ENCODE measurements around the gene WFDC5. TPM values are rescaled to one million over a fixed set of nuclear protein-coding genes. Genes with fewer than 3 reads are reported as not detected.
"Not testable (repeated sequence)": the region's sequence is repeated elsewhere in the genome, so short reads cannot be mapped to it uniquely, and the experiment has no call there.

The WFDC5 gene, protein sequence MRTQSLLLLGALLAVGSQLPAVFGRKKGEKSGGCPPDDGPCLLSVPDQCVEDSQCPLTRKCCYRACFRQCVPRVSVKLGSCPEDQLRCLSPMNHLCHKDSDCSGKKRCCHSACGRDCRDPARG
- polyA plus RNA-seq (2013, experiment 1 of 2) = not detected
- not detected for polyA plus RNA-seq (2013, experiment 2 of 2)

DNA sequence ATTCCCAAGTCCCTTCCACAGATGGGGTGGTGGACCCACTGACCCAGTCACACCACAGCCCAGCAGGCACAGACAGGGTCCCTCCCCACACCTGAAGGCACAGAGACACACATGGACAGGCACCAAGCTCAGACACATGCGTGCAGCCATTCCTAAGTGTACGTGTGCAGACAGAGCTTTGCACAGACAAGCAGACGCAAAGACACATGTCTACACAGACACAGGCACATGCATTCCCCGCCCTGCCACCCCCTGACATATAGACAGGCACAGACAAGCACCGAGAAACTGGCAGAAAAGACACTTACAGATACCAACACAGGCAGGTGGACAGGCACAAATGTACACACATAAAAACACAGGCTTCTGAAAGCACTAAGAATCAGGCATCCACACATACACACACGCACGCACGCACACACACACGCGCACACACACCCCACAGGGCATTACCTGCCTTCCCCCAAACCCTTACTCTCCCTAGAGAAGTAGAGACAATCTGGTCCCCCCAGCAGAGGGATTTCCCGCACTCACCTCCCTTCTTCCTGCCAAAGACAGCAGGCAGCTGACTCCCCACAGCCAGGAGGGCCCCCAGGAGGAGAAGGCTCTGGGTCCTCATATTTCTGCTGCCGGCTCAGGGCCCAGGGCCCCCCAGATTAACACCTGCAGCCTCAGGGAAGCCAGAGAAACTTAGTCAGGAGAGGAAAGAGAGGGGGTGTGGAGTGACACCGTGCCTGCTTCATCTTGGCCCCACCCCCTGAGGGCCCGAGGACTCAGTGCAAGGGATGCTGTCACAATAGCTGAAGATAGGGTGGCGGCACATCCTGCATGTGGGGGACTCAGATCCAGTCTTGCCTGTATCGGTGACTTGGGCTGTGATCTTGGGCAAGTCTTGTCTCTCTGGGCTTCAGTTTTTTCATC, at the start of gene WFDC5:
TSS of gene WFDC5 (minus strand) at position 710 of the 921 bp plus-strand sequence. CDS start at position 619, 91 bp downstream.
- no peaks in the 10 kb centered on the region for H3K36me3 ChIP-seq (ENCODE audit: control insufficient read depth, insufficient read depth, low read length)
- H3K4me1 ChIP-seq (ENCODE audit: control insufficient read depth, insufficient read depth, low read length, poor library complexity, severe bottlenecking) = no peaks in the 10 kb centered on the region
- WGBS, 2 experiments (ENCODE audit: insufficient coverage in 2 of 2) = 66 to 70% methylated on average over 10 to 15 of the region's 16 CpGs
- H3K9me3 ChIP-seq (ENCODE audit: control insufficient read depth, low read length) = no peaks in the 10 kb centered on the region
- H3K4me3 ChIP-seq (ENCODE audit: extremely low read depth, insufficient read depth, low read length, poor library complexity, severe bottlenecking) = no peak within 1 kb of the TSS
- no peak within 1 kb of the TSS for H3K27ac ChIP-seq (ENCODE audit: low read depth, low read length, severe bottlenecking)

DNA sequence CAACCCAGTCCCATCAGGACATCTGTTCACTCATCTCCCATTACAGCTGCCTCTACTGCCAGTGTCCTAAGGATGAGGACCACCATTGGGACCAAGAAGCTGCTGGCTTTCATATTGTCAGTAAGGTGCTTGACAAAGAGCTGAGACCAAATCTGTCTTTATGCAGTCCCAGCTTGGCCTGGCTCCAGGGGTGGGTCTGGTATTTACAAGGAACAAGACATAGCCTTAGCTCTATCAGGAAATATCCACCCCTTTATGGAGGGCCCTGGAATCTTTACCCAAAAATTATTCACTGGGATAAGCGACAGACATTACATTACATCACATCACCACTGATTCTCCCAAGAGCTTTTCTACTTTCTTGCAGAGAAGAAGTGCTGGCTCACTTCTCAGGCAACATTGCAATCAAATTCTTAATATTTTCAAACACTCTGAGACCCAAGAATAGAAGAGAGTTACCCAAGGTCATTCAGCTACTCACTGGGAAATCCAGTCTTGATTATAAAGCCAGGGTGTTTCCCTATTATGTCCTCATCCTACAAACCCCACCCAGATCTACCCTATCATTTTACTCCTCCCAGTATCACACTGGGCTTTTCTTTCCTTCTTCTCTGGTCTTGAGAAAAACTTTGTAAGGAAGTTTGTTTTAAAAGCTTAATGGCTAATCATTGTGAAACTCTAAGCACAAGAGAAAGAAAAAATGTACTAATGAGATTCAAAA, 48.3 kb upstream of the WFDC5 start:
- no peaks in the 10 kb centered on the region for H3K4me1 ChIP-seq (ENCODE audit: control insufficient read depth, insufficient read depth, low read length, poor library complexity, severe bottlenecking)
- H3K4me3 ChIP-seq (ENCODE audit: extremely low read depth, insufficient read depth, low read length, poor library complexity, severe bottlenecking) = no peak overlapping the region
- no peaks in the 10 kb centered on the region for H3K36me3 ChIP-seq (ENCODE audit: control insufficient read depth, insufficient read depth, low read length)
- H3K9me3 ChIP-seq (ENCODE audit: control insufficient read depth, low read length) = peaks cover 6% of the 10 kb centered on the region
- 78 to 88% methylated on average over 1 of the region's 1 CpG for WGBS, 2 experiments (ENCODE audit: insufficient coverage in 2 of 2)
- H3K27ac ChIP-seq (ENCODE audit: low read depth, low read length, severe bottlenecking) = no peak overlapping the region

DNA sequence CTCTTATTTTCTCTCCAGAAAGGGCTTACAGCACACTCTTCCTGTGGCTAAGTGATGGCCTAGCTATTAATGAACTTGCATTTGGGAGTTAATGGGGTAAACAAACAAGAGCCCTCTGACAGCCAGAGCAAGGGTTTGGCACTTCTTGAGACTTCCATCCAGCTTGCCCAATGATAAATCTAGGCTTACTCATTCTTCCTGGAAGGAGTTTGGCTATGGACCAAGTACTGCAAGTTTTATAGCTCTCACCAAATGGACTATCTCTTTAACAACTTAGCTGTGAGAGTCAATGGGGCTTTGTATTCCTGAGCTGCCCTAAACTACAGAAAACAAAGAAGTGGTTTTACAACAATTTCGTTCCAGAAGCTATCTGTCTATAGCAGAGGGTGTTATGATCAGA, 43.0 kb upstream of the WFDC5 start:
- H3K9me3 ChIP-seq (ENCODE audit: control insufficient read depth, low read length) = peaks cover 14% of the 10 kb centered on the region
- no peak overlapping the region for H3K27ac ChIP-seq (ENCODE audit: low read depth, low read length, severe bottlenecking)
- WGBS, 2 experiments (ENCODE audit: insufficient coverage in 2 of 2) = 50 to 67% methylated on average over 1 of the region's 1 CpG
- H3K4me3 ChIP-seq (ENCODE audit: extremely low read depth, insufficient read depth, low read length, poor library complexity, severe bottlenecking) = no peak overlapping the region
- H3K36me3 ChIP-seq (ENCODE audit: control insufficient read depth, insufficient read depth, low read length) = no peaks in the 10 kb centered on the region
- no peaks in the 10 kb centered on the region for H3K4me1 ChIP-seq (ENCODE audit: control insufficient read depth, insufficient read depth, low read length, poor library complexity, severe bottlenecking)

DNA sequence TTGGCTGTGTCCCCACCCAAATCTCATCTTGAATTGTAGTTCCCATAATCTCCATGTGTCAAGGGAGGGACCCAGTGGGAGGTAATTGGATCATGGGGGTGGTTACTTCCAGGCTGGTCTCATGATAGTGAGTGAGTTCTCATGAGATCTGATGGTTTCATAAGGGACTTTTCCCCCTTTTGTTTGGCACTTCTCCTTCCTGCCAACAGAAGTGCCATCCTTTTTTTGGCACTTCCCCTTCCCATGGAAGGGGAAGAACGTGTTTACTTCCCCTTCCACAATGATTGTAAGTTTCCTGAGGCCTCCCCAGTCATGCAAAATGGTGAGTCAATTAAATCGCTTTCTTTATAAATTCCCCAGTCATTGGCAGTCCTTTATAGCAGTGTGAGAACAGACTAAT, 41.7 kb upstream of the WFDC5 start:
- H3K4me1 ChIP-seq (ENCODE audit: control insufficient read depth, insufficient read depth, low read length, poor library complexity, severe bottlenecking) = no peaks in the 10 kb centered on the region
- no peaks in the 10 kb centered on the region for H3K36me3 ChIP-seq (ENCODE audit: control insufficient read depth, insufficient read depth, low read length)
- no peak overlapping the region for H3K4me3 ChIP-seq (ENCODE audit: extremely low read depth, insufficient read depth, low read length, poor library complexity, severe bottlenecking)
- H3K27ac ChIP-seq (ENCODE audit: low read depth, low read length, severe bottlenecking) = no peak overlapping the region
- H3K9me3 ChIP-seq (ENCODE audit: control insufficient read depth, low read length) = peaks cover 14% of the 10 kb centered on the region
- WGBS, 2 experiments (ENCODE audit: insufficient coverage in 2 of 2) = 50 to 67% methylated on average over 1 of the region's 2 CpGs

DNA sequence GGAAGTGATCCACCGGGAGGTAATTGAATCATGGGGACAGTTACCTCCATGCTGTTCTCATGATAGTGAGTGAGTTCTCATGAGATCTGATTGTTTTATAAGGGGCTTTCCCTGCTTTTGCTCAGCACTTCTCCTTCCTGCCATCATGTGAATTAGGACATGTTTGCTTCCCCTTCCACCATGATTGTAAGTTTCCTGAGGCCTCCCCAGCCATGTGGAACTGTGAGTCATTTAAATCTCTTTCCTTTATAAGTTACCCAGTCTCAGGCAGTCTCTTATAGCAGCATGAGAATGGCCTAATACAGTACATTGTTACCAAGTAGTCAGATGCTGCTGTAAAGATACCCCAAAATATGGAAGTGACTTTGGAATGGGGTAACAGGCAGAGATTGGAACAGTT, 39.8 kb upstream of the WFDC5 start:
- not testable (repeated sequence) for H3K4me3 ChIP-seq (ENCODE audit: extremely low read depth, insufficient read depth, low read length, poor library complexity, severe bottlenecking); H3K36me3 ChIP-seq (ENCODE audit: control insufficient read depth, insufficient read depth, low read length); H3K4me1 ChIP-seq (ENCODE audit: control insufficient read depth, insufficient read depth, low read length, poor library complexity, severe bottlenecking); H3K27ac ChIP-seq (ENCODE audit: low read depth, low read length, severe bottlenecking)
- H3K9me3 ChIP-seq (ENCODE audit: control insufficient read depth, low read length) = peaks cover 14% of the 10 kb centered on the region
- no CpG with 5 or more reads among the region's 1 CpG for WGBS, 2 experiments (ENCODE audit: insufficient coverage in 2 of 2)

DNA sequence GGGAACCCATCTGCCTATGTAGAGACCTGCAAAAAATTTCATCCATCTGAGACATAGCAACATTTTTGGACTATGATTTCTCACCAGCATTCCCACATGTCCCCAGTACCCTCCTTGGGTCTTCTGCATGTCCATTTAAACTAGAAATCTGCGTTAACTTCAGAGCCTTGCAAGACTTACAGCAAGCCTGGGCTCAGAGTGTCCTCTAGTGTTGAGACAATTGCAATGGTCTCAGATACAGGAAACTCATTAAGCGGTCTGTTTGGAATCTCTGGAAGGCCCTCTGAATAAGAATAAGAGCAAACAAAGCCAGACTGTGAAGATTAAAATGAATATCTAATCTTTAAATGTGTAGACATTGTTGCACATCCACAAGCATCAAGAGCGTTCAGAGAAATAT, 39.2 kb upstream of the WFDC5 start:
- no peak overlapping the region for H3K27ac ChIP-seq (ENCODE audit: low read depth, low read length, severe bottlenecking)
- H3K4me3 ChIP-seq (ENCODE audit: extremely low read depth, insufficient read depth, low read length, poor library complexity, severe bottlenecking) = no peak overlapping the region
- H3K36me3 ChIP-seq (ENCODE audit: control insufficient read depth, insufficient read depth, low read length) = no peaks in the 10 kb centered on the region
- 39 to 63% methylated on average over 1 to 2 of the region's 3 CpGs for WGBS, 2 experiments (ENCODE audit: insufficient coverage in 2 of 2)
- no peaks in the 10 kb centered on the region for H3K4me1 ChIP-seq (ENCODE audit: control insufficient read depth, insufficient read depth, low read length, poor library complexity, severe bottlenecking)
- peaks cover 13% of the 10 kb centered on the region for H3K9me3 ChIP-seq (ENCODE audit: control insufficient read depth, low read length)

DNA sequence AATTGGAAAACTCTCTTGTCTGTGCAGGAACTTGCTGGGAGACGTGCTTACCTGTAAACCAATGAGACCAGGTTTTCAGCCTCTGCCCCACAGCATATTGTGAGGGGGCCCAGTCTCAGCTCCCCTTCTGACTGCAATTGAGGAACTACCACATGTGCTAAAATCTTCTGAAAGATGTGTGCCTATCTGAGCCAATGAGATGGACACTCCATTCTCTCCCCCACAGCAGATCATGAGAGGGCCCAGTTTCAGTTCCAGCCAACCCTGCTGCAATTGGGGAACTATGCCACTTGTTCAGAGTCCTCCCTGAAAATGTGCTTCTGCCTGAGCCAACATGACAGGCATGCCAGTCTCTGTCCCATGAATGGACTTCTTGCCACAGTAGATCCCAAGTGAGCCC, 38.8 kb upstream of the WFDC5 start:
- no peaks in the 10 kb centered on the region for H3K4me1 ChIP-seq (ENCODE audit: control insufficient read depth, insufficient read depth, low read length, poor library complexity, severe bottlenecking)
- no peaks in the 10 kb centered on the region for H3K36me3 ChIP-seq (ENCODE audit: control insufficient read depth, insufficient read depth, low read length)
- no peak overlapping the region for H3K4me3 ChIP-seq (ENCODE audit: extremely low read depth, insufficient read depth, low read length, poor library complexity, severe bottlenecking)
- WGBS, 2 experiments (ENCODE audit: insufficient coverage in 2 of 2) = 100% methylated on average over 1 of the region's 1 CpG; no CpG with 5 or more reads in 1 of the 2 experiments
- H3K27ac ChIP-seq (ENCODE audit: low read depth, low read length, severe bottlenecking) = no peak overlapping the region
- peaks cover 9% of the 10 kb centered on the region for H3K9me3 ChIP-seq (ENCODE audit: control insufficient read depth, low read length)

DNA sequence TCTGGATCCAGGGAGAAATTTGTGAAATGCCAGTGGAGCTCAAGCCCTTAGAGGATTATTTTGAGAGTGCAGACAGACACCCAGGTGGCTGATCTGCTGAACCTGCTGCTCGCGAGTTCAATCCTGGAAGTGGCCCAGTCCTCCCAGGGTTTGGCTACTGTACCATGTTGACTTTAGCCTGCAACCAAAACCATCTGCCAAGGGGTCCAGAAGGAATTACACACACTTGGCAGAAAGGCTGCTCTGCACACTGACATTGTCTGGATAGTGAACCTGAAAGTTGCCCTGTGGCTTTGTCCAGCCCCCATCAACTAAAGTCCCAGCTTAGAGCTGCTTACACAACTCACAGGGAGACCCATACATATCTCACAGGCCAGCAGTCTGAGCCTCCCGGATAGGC, 38.2 kb upstream of the WFDC5 start:
- Histone ChIP-seq H3K9me3 (ENCODE audit: control insufficient read depth, low read length) (peaks cover 8% of the 10 kb centered on the region), H3K27ac (ENCODE audit: low read depth, low read length, severe bottlenecking) (no peak overlapping the region), H3K4me3 (ENCODE audit: extremely low read depth, insufficient read depth, low read length, poor library complexity, severe bottlenecking) (no peak overlapping the region), H3K4me1 (ENCODE audit: control insufficient read depth, insufficient read depth, low read length, poor library complexity, severe bottlenecking) (no peaks in the 10 kb centered on the region), H3K36me3 (ENCODE audit: control insufficient read depth, insufficient read depth, low read length) (no peaks in the 10 kb centered on the region)
- 90 to 92% methylated on average over 3 of the region's 3 CpGs for WGBS, 2 experiments (ENCODE audit: insufficient coverage in 2 of 2)

DNA sequence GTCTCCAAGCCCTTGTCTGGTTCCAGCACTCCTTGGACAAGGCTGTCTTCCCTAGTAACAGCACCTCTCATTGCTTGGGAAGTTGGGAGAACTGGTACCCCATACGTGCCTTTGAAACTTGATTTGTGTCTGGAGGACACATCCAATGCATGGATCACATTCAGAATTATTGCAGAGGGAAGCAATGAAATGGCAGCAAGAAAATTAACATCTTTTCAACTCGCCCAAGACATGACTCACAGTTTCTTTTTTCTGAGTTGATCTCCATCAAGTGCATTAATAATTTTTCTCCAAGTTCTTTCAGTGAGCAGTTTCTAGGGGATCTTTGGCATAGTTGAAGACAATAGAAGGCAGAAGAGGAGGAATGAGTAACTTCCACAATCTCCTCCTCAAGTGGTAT, 37.4 kb upstream of the WFDC5 start:
- peaks cover 8% of the 10 kb centered on the region for H3K9me3 ChIP-seq (ENCODE audit: control insufficient read depth, low read length)
- H3K4me3 ChIP-seq (ENCODE audit: extremely low read depth, insufficient read depth, low read length, poor library complexity, severe bottlenecking) = no peak overlapping the region
- no peak overlapping the region for H3K27ac ChIP-seq (ENCODE audit: low read depth, low read length, severe bottlenecking)
- 84 to 92% methylated on average over 2 of the region's 2 CpGs for WGBS, 2 experiments (ENCODE audit: insufficient coverage in 2 of 2)
- no peaks in the 10 kb centered on the region for H3K4me1 ChIP-seq (ENCODE audit: control insufficient read depth, insufficient read depth, low read length, poor library complexity, severe bottlenecking)
- no peaks in the 10 kb centered on the region for H3K36me3 ChIP-seq (ENCODE audit: control insufficient read depth, insufficient read depth, low read length)

DNA sequence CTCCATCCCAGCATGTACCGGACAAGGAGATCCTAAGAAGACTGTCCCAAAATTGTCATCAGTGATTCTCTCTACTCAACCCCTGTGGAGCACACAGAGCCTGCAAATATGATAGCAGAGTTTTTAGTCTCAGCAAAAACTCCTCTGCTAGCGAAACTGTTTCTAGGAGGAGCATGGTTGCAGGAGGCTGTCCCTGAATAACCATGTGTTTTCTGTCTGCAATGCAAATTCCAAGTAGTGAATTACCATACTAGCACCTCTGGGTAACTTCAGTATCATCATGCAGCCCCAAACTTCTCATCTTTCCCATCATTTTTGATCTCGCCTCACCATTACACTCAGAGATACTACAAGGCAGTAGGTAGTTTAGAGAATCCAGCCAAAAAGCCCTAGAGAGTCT, 34.1 kb upstream of the WFDC5 start:
- Histone ChIP-seq H3K27ac (ENCODE audit: low read depth, low read length, severe bottlenecking) (no peak overlapping the region), H3K36me3 (ENCODE audit: control insufficient read depth, insufficient read depth, low read length) (no peaks in the 10 kb centered on the region), H3K4me1 (ENCODE audit: control insufficient read depth, insufficient read depth, low read length, poor library complexity, severe bottlenecking) (no peaks in the 10 kb centered on the region), H3K4me3 (ENCODE audit: extremely low read depth, insufficient read depth, low read length, poor library complexity, severe bottlenecking) (no peak overlapping the region), H3K9me3 (ENCODE audit: control insufficient read depth, low read length) (no peaks in the 10 kb centered on the region)
- 76 to 92% methylated on average over 2 of the region's 3 CpGs for WGBS, 2 experiments (ENCODE audit: insufficient coverage in 2 of 2)

All from mesodermal cell (in vitro differentiated cells).